Panc1 (cell line): ENCODE data around the gene KLHL35.

Experiments used
- POLR2AphosphoS5 ChIP-seq: IDR thresholded peaks from 2 replicates; pipeline ENCODE4 v1.6.1; 2012; ENCODE audit warnings: mild to moderate bottlenecking, low read depth, low read length, moderate library complexity
- REST ChIP-seq, 2 experiments: IDR thresholded peaks; 2 replicates each; pipeline ENCODE4 v1.6.1; 2011 to 2012; ENCODE audit warnings: low read depth in 2 of 2, control low read depth in 1 of 2, low read length in 1 of 2, mild to moderate bottlenecking in 1 of 2, moderate library complexity in 1 of 2; ENCODE audit not compliant: insufficient read depth in 1 of 2
- TF ChIP-seq, protein P1 (sequence below): fragments of 450-650 bp; IDR thresholded peaks from 2 replicates; pipeline ENCODE4 v1.5.1; 2017; ENCODE audit warnings: mild to moderate bottlenecking

- TF ChIP-seq, protein P1, sequence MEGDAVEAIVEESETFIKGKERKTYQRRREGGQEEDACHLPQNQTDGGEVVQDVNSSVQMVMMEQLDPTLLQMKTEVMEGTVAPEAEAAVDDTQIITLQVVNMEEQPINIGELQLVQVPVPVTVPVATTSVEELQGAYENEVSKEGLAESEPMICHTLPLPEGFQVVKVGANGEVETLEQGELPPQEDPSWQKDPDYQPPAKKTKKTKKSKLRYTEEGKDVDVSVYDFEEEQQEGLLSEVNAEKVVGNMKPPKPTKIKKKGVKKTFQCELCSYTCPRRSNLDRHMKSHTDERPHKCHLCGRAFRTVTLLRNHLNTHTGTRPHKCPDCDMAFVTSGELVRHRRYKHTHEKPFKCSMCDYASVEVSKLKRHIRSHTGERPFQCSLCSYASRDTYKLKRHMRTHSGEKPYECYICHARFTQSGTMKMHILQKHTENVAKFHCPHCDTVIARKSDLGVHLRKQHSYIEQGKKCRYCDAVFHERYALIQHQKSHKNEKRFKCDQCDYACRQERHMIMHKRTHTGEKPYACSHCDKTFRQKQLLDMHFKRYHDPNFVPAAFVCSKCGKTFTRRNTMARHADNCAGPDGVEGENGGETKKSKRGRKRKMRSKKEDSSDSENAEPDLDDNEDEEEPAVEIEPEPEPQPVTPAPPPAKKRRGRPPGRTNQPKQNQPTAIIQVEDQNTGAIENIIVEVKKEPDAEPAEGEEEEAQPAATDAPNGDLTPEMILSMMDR = no peak
- TF ChIP-seq POLR2AphosphoS5 = no peak
- no peak for TF ChIP-seq REST (IDR thresholded peaks at IDR 0.05; ENCODE audit: insufficient read depth in 1 of 2, low read depth in 2 of 2, low read length in 1 of 2)
These were observed 1.2 kb downstream of the KLHL35 start for GRCh38 chr11:75431533-75432525.
